ENCODE results near the gene SEC23A.

DNA sequence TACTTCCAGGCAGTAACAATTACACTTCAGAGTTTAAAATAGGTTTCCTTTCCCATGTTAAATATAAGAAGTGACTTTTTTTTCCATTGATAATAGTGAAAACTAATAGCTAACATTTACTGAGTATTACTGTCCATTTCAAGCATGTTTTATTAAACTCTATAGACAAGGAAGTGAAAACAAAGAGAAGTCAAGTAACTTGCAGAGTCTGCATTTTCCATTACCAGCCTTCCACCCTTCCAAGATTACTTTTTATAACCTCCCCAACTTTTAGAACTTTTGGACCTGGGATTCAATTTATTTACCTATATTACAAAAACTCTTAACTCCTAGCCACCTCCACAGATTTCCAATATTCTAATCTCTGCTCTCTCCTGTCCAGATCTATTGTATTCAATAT, 67.7 kb downstream of the SEC23A start:
- TF ChIP-seq, protein P1, sequence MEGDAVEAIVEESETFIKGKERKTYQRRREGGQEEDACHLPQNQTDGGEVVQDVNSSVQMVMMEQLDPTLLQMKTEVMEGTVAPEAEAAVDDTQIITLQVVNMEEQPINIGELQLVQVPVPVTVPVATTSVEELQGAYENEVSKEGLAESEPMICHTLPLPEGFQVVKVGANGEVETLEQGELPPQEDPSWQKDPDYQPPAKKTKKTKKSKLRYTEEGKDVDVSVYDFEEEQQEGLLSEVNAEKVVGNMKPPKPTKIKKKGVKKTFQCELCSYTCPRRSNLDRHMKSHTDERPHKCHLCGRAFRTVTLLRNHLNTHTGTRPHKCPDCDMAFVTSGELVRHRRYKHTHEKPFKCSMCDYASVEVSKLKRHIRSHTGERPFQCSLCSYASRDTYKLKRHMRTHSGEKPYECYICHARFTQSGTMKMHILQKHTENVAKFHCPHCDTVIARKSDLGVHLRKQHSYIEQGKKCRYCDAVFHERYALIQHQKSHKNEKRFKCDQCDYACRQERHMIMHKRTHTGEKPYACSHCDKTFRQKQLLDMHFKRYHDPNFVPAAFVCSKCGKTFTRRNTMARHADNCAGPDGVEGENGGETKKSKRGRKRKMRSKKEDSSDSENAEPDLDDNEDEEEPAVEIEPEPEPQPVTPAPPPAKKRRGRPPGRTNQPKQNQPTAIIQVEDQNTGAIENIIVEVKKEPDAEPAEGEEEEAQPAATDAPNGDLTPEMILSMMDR (conservative IDR thresholded peaks at IDR 0.05), result no peak
- no peak for TF ChIP-seq EZH2 (IDR thresholded peaks at IDR 0.05; ENCODE audit: low read depth)

All from PC-9 (cell line).